ENCODE measurements around the gene UBE3D. TPM values are rescaled to one million over a fixed set of nuclear protein-coding genes. Genes with fewer than 3 reads are reported as not detected.
"Not testable (repeated sequence)": the region's sequence is repeated elsewhere in the genome, so short reads cannot be mapped to it uniquely, and the experiment has no call there.

The UBE3D gene
- total RNA-seq, 1 experiment from 2014 or later = 11.0 TPM

- POLR2A ChIA-PET; H3K9me3 ChIP-seq (ENCODE audit: control insufficient read depth, insufficient read depth, low read depth, low read length); H3K4me1 ChIP-seq (ENCODE audit: control insufficient read depth, insufficient read depth, low read length); H3K4me3 ChIP-seq (ENCODE audit: low read depth in 2 of 2, low read length in 2 of 2); H3K27me3 ChIP-seq (ENCODE audit: control insufficient read depth, insufficient read depth, low read length); H3K36me3 ChIP-seq (ENCODE audit: control insufficient read depth, insufficient read depth, low read length); CTCF ChIA-PET; DNase-seq (ENCODE audit: low read depth, low spot score); H3K27ac ChIP-seq (ENCODE audit: low read length); BruUV-seq (replicated peaks); intact Hi-C loops (cut with micrococcal nuclease; ENCODE audit: unreplicated experiment); ATAC-seq; in situ Hi-C loops (cut with HindIII; ENCODE audit: low pct_unique_long_range_greater_than_20kb, low sequenced_read_pairs): not testable (repeated sequence)
Measured at GRCh38 chr6:83011131-83011530, 54.5 kb downstream of the UBE3D start.

GRCh38 chr6:83008626-83009025 lies 57.0 kb downstream of the UBE3D start:
- TF ChIP-seq TCF7L2 (IDR thresholded peaks at IDR 0.05; ENCODE audit: low read depth, low read length) (no peak), POLR2AphosphoS5 (IDR thresholded peaks at IDR 0.05; ENCODE audit: low read depth, low read length) (no peak), SIN3A (IDR thresholded peaks at IDR 0.05; ENCODE audit: borderline replicate concordance, insufficient read depth, low read depth, low read length) (no peak)
- TF ChIP-seq, protein P1, sequence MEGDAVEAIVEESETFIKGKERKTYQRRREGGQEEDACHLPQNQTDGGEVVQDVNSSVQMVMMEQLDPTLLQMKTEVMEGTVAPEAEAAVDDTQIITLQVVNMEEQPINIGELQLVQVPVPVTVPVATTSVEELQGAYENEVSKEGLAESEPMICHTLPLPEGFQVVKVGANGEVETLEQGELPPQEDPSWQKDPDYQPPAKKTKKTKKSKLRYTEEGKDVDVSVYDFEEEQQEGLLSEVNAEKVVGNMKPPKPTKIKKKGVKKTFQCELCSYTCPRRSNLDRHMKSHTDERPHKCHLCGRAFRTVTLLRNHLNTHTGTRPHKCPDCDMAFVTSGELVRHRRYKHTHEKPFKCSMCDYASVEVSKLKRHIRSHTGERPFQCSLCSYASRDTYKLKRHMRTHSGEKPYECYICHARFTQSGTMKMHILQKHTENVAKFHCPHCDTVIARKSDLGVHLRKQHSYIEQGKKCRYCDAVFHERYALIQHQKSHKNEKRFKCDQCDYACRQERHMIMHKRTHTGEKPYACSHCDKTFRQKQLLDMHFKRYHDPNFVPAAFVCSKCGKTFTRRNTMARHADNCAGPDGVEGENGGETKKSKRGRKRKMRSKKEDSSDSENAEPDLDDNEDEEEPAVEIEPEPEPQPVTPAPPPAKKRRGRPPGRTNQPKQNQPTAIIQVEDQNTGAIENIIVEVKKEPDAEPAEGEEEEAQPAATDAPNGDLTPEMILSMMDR (IDR thresholded peaks at IDR 0.05) = no peak
- TF ChIP-seq, protein P2, sequence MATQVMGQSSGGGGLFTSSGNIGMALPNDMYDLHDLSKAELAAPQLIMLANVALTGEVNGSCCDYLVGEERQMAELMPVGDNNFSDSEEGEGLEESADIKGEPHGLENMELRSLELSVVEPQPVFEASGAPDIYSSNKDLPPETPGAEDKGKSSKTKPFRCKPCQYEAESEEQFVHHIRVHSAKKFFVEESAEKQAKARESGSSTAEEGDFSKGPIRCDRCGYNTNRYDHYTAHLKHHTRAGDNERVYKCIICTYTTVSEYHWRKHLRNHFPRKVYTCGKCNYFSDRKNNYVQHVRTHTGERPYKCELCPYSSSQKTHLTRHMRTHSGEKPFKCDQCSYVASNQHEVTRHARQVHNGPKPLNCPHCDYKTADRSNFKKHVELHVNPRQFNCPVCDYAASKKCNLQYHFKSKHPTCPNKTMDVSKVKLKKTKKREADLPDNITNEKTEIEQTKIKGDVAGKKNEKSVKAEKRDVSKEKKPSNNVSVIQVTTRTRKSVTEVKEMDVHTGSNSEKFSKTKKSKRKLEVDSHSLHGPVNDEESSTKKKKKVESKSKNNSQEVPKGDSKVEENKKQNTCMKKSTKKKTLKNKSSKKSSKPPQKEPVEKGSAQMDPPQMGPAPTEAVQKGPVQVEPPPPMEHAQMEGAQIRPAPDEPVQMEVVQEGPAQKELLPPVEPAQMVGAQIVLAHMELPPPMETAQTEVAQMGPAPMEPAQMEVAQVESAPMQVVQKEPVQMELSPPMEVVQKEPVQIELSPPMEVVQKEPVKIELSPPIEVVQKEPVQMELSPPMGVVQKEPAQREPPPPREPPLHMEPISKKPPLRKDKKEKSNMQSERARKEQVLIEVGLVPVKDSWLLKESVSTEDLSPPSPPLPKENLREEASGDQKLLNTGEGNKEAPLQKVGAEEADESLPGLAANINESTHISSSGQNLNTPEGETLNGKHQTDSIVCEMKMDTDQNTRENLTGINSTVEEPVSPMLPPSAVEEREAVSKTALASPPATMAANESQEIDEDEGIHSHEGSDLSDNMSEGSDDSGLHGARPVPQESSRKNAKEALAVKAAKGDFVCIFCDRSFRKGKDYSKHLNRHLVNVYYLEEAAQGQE (IDR thresholded peaks at IDR 0.05; ENCODE audit: insufficient read depth in 1 of 2, low read depth in 2 of 2, low read length in 1 of 2) = no peak
- in situ Hi-C loops (cut with HindIII; ENCODE audit: low pct_unique_long_range_greater_than_20kb, low sequenced_read_pairs) = no loop called here
- Histone ChIP-seq H3K4me1 (ENCODE audit: control insufficient read depth, insufficient read depth, low read length) (no peaks in the 10 kb centered on the region), H3K27me3 (ENCODE audit: control insufficient read depth, insufficient read depth, low read length) (no peaks in the 10 kb centered on the region), H3K36me3 (ENCODE audit: control insufficient read depth, insufficient read depth, low read length) (no peaks in the 10 kb centered on the region), H3K9me3 (ENCODE audit: control insufficient read depth, insufficient read depth, low read depth, low read length) (no peaks in the 10 kb centered on the region), H3K27ac (ENCODE audit: low read length) (no peak overlapping the region), H3K4me3 (ENCODE audit: low read depth in 2 of 2, low read length in 2 of 2) (no peak overlapping the region)
- DNase-seq (ENCODE audit: low read depth, low spot score) (no peak), ATAC-seq (no peak)
- intact Hi-C loops (cut with micrococcal nuclease; ENCODE audit: unreplicated experiment) = no loop called here
- CTCF ChIA-PET = no interaction called here
- POLR2A ChIA-PET = no interaction called here
- no TSS peak for BruUV-seq (replicated peaks)

- ChIA-PET POLR2A (no interaction called here), CTCF (no interaction called here)
- in situ Hi-C loops (cut with HindIII; ENCODE audit: low pct_unique_long_range_greater_than_20kb, low sequenced_read_pairs) = no loop called here
- DNase-seq (ENCODE audit: low read depth, low spot score) = no peak
- Histone ChIP-seq H3K36me3 (ENCODE audit: control insufficient read depth, insufficient read depth, low read length) (no peaks in the 10 kb centered on the region), H3K27ac (ENCODE audit: low read length) (no peak overlapping the region), H3K4me1 (ENCODE audit: control insufficient read depth, insufficient read depth, low read length) (no peaks in the 10 kb centered on the region), H3K9me3 (ENCODE audit: control insufficient read depth, insufficient read depth, low read depth, low read length) (no peaks in the 10 kb centered on the region), H3K27me3 (ENCODE audit: control insufficient read depth, insufficient read depth, low read length) (no peaks in the 10 kb centered on the region), H3K4me3 (ENCODE audit: low read depth in 2 of 2, low read length in 2 of 2) (no peak overlapping the region)
- intact Hi-C loops (cut with micrococcal nuclease; ENCODE audit: unreplicated experiment) = no loop called here
- TF ChIP-seq SIN3A (IDR thresholded peaks at IDR 0.05; ENCODE audit: borderline replicate concordance, insufficient read depth, low read depth, low read length) (no peak), TCF7L2 (IDR thresholded peaks at IDR 0.05; ENCODE audit: low read depth, low read length) (no peak), POLR2AphosphoS5 (IDR thresholded peaks at IDR 0.05; ENCODE audit: low read depth, low read length) (no peak)
- TF ChIP-seq, protein P1 (IDR thresholded peaks at IDR 0.05) = no peak
- TF ChIP-seq, protein P2 (IDR thresholded peaks at IDR 0.05; ENCODE audit: insufficient read depth in 1 of 2, low read depth in 2 of 2, low read length in 1 of 2) = no peak
- no peak for ATAC-seq
- BruUV-seq (replicated peaks) = no TSS peak
Measured at GRCh38 chr6:83006270-83006905, 59.3 kb downstream of the UBE3D start.
